Ishikawa (cell line): Measurements from ENCODE around the gene TCF7L2.

ENCODE experiments used
- EGR1 ChIP-seq: IDR thresholded peaks from 2 replicates; pipeline ENCODE4 v1.6.1; 2012
- TF ChIP-seq, protein P1 (sequence below): IDR thresholded peaks from 2 replicates; pipeline ENCODE4 v1.6.1; 2012; ENCODE audit warnings: low read depth, mild to moderate bottlenecking
- TF ChIP-seq, protein P2 (sequence below): IDR thresholded peaks from 2 replicates; pipeline ENCODE4 v1.6.1; 2012

DNA sequence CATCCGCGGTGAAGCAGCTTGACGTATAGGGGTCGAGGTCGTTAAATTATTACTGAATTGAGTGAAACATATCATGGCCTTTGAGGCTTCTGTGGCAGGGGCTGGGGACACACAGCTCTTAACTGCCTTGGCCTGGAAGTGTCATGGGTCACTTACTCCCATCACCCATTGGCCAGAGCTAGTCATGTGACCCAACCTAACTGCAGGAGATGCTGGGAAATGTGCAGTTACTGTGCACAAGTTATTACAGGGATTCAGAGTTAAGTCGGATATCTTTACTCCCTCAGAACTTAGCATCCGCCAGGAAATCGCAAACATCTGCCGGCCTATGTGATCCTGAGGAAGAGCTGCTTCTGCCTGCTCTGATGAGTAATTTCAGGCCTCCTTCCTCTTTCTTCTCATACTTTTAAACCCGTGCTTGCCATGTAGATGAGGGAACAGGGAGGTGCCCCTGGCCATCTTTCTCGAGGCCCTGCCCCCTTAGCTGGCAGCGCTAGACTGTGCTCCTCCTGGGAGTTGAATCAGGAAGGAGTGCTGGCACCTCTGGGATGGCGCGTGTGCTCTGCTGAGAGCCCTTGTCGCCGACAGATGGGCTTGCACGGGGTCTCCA is 203.6 kb downstream of the TCF7L2 start:
- TF ChIP-seq, protein P1, sequence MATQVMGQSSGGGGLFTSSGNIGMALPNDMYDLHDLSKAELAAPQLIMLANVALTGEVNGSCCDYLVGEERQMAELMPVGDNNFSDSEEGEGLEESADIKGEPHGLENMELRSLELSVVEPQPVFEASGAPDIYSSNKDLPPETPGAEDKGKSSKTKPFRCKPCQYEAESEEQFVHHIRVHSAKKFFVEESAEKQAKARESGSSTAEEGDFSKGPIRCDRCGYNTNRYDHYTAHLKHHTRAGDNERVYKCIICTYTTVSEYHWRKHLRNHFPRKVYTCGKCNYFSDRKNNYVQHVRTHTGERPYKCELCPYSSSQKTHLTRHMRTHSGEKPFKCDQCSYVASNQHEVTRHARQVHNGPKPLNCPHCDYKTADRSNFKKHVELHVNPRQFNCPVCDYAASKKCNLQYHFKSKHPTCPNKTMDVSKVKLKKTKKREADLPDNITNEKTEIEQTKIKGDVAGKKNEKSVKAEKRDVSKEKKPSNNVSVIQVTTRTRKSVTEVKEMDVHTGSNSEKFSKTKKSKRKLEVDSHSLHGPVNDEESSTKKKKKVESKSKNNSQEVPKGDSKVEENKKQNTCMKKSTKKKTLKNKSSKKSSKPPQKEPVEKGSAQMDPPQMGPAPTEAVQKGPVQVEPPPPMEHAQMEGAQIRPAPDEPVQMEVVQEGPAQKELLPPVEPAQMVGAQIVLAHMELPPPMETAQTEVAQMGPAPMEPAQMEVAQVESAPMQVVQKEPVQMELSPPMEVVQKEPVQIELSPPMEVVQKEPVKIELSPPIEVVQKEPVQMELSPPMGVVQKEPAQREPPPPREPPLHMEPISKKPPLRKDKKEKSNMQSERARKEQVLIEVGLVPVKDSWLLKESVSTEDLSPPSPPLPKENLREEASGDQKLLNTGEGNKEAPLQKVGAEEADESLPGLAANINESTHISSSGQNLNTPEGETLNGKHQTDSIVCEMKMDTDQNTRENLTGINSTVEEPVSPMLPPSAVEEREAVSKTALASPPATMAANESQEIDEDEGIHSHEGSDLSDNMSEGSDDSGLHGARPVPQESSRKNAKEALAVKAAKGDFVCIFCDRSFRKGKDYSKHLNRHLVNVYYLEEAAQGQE, result no peak
- no peak for TF ChIP-seq EGR1
- TF ChIP-seq, protein P2, sequence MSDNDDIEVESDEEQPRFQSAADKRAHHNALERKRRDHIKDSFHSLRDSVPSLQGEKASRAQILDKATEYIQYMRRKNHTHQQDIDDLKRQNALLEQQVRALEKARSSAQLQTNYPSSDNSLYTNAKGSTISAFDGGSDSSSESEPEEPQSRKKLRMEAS, result no peak
